H1 (cell line): Measurements from ENCODE around the gene DUS1L. TPM values are rescaled to one million over a fixed set of nuclear protein-coding genes. Genes with fewer than 3 reads are reported as not detected.
A peak's percentile ranks its signal among the peaks of the same experiment; 100 is the strongest.

ENCODE experiments used
- CTCF ChIA-PET: fragments of 300-600 bp; sonication (Branson Sonifier 250); formaldehyde crosslinking; loops from one replicate; lab custom pipeline; 2021; ENCODE audit not compliant: partially characterized antibody; lab: Charles Lee
- POLR2A ChIA-PET: fragments of 300-600 bp; sonication (Branson Sonifier 250); formaldehyde crosslinking; loops from one replicate; lab custom pipeline; 2021; ENCODE audit warnings: inconsistent platforms; ENCODE audit not compliant: partially characterized antibody; lab: Charles Lee
- DNase-seq, 2 experiments: peaks; one replicate each; pipeline versions ENCODE4 v3.0.0 to v3.0.0-alpha.2; 2010 to 2022; ENCODE audit warnings: low spot score in 2 of 2, low read depth in 1 of 2, mixed read lengths in 1 of 2
- FAIRE-seq: peaks from 2 replicates; lab custom pipeline; 2011; peaks lifted over from hg19 to GRCh38; lab: Jason Lieb, UNC
- H2AFZ ChIP-seq: 2 replicates; pipeline ENCODE4 v1.8.1; 2012; ENCODE audit warnings: low read length, inconsistent platforms
- H2AK5ac ChIP-seq: 2 replicates; pipeline ENCODE4 v1.6.1; 2013; ENCODE audit warnings: low read depth, low read length
- H2BK120ac ChIP-seq: replicated peaks from 2 replicates; pipeline ENCODE3; 2013; ENCODE audit warnings: low read depth, low read length, inconsistent platforms
- H2BK12ac ChIP-seq: 2 replicates; pipeline ENCODE4 v1.6.1; 2013; ENCODE audit warnings: low read depth, low read length
- H2BK15ac ChIP-seq: 2 replicates; pipeline ENCODE4 v1.6.1; 2013; ENCODE audit warnings: low read length
- H2BK20ac ChIP-seq: 2 replicates; pipeline ENCODE4 v1.6.1; 2013; ENCODE audit warnings: low read length
- H2BK5ac ChIP-seq: 2 replicates; pipeline ENCODE4 v1.6.1; 2013; ENCODE audit warnings: low read depth, low read length
- H3K14ac ChIP-seq: 2 replicates; pipeline ENCODE4 v1.6.1; 2013; ENCODE audit warnings: inconsistent platforms; ENCODE audit not compliant: insufficient read length
- H3K18ac ChIP-seq: 2 replicates; pipeline ENCODE4 v1.6.1; 2013; ENCODE audit warnings: low read length; ENCODE audit errors: extremely low read depth
- H3K23ac ChIP-seq: 2 replicates; pipeline ENCODE4 v1.6.1; 2013; ENCODE audit warnings: inconsistent platforms; ENCODE audit not compliant: insufficient read length
- H3K23me2 ChIP-seq: 2 replicates; pipeline ENCODE4 v1.6.1; 2013; ENCODE audit warnings: low read depth, low read length
- H3K27ac ChIP-seq: 2 replicates; pipeline ENCODE4 v1.6.1; 2011; ENCODE audit warnings: low read depth, low read length, inconsistent platforms
- H3K27me3 ChIP-seq, 4 experiments: replicated peaks in 1 of 4; 1 replicate in 1 of 4; 2 replicates in 3 of 4; pipeline versions ENCODE4 v1.6.1 to v1.8.1; 2011 to 2013; ENCODE audit warnings: low read length in 3 of 4, mild to moderate bottlenecking in 3 of 4, inconsistent platforms in 2 of 4, mixed read lengths in 2 of 4, moderate library complexity in 1 of 4; ENCODE audit not compliant: control insufficient read depth in 3 of 4, insufficient read depth in 3 of 4; ENCODE audit errors: extremely low read depth in 1 of 4
- H3K36me3 ChIP-seq, 4 experiments: 2 replicates each; pipeline versions ENCODE4 v1.6.1 to v1.8.1; 2011 to 2013; ENCODE audit warnings: mild to moderate bottlenecking in 4 of 4, low read length in 3 of 4, moderate library complexity in 2 of 4, control low read depth in 1 of 4, inconsistent platforms in 1 of 4; ENCODE audit not compliant: insufficient read depth in 4 of 4, control insufficient read depth in 2 of 4
- H3K4ac ChIP-seq: replicated peaks from 2 replicates; pipeline ENCODE3; 2013; ENCODE audit warnings: low read length, low read depth, mixed read lengths, inconsistent platforms; ENCODE audit not compliant: insufficient read length
- H3K4me1 ChIP-seq, 4 experiments: replicated peaks in 1 of 4; 1 replicate in 1 of 4; 2 replicates in 3 of 4; pipeline versions ENCODE4 v1.6.1 to v1.8.1; 2011 to 2013; ENCODE audit warnings: low read length in 3 of 4, inconsistent platforms in 2 of 4, mixed read lengths in 1 of 4; ENCODE audit not compliant: insufficient read depth in 4 of 4, control insufficient read depth in 3 of 4
- H3K4me2 ChIP-seq, 2 experiments: 2 replicates each; pipeline versions ENCODE4 v1.6.1 to v1.8.1; 2011 to 2013; ENCODE audit warnings: low read depth in 2 of 2, low read length in 2 of 2, control low read depth in 1 of 2, inconsistent platforms in 1 of 2, mild to moderate bottlenecking in 1 of 2; ENCODE audit not compliant: insufficient read depth in 1 of 2
- H3K4me3 ChIP-seq, 4 experiments: fragments of 200-600, 300-600 bp in 1 of 4; sonication (generic), shearing (Covaris generic), sonication (Bioruptor Twin) in 1 of 4; 2 replicates each; pipeline versions ENCODE4 v1.5.1 to v1.8.1; 2011 to 2016; ENCODE audit warnings: low read length in 4 of 4, low read depth in 3 of 4, control low read depth in 2 of 4, inconsistent platforms in 2 of 4, mild to moderate bottlenecking in 2 of 4, mixed read lengths in 1 of 4, moderate library complexity in 1 of 4; ENCODE audit not compliant: insufficient read depth in 2 of 4; ENCODE audit errors: extremely low read depth in 1 of 4
- H3K56ac ChIP-seq: replicated peaks from 2 replicates; pipeline ENCODE3; 2013; ENCODE audit warnings: low read depth, mild to moderate bottlenecking, mixed read lengths, low read length, inconsistent platforms; ENCODE audit not compliant: insufficient read length
- H3K79me1 ChIP-seq: 2 replicates; pipeline ENCODE4 v1.6.1; 2013; ENCODE audit warnings: low read depth, low read length, control low read depth
- H3K79me2 ChIP-seq, 2 experiments: 2 replicates each; pipeline versions ENCODE4 v1.6.1 to v1.8.1; 2012 to 2013; ENCODE audit warnings: low read length in 2 of 2, mild to moderate bottlenecking in 2 of 2, inconsistent platforms in 1 of 2; ENCODE audit not compliant: insufficient read depth in 2 of 2, control insufficient read depth in 1 of 2
- H3K9ac ChIP-seq, 4 experiments: replicated peaks in 1 of 4; 1 replicate in 1 of 4; 2 replicates in 3 of 4; pipeline versions ENCODE4 v1.6.1 to v1.8.1; 2011 to 2013; ENCODE audit warnings: low read depth in 3 of 4, low read length in 3 of 4, control low read depth in 2 of 4, mild to moderate bottlenecking in 2 of 4, moderate library complexity in 2 of 4, inconsistent platforms in 1 of 4; ENCODE audit errors: extremely low read depth in 1 of 4
- H3K9me3 ChIP-seq, 2 experiments: 2 replicates each; pipeline versions ENCODE4 v1.6.1 to v1.8.1; 2012 to 2013; ENCODE audit warnings: mild to moderate bottlenecking in 2 of 2, moderate library complexity in 2 of 2, control low read depth in 1 of 2, inconsistent platforms in 1 of 2, low read depth in 1 of 2, low read length in 1 of 2, mixed read lengths in 1 of 2; ENCODE audit not compliant: insufficient read depth in 2 of 2
- H4K20me1 ChIP-seq, 2 experiments: replicated peaks in 1 of 2; 2 replicates each; pipeline versions ENCODE3 to v1.8.1; 2011 to 2013; ENCODE audit warnings: inconsistent platforms in 2 of 2, low read length in 2 of 2, mild to moderate bottlenecking in 1 of 2; ENCODE audit not compliant: insufficient read depth in 2 of 2, control insufficient read depth in 1 of 2
- H4K5ac ChIP-seq: 2 replicates; pipeline ENCODE4 v1.6.1; 2013; ENCODE audit warnings: low read length, low read depth, mixed read lengths, inconsistent platforms; ENCODE audit not compliant: insufficient read length
- H4K8ac ChIP-seq: 2 replicates; pipeline ENCODE4 v1.8.0; 2013; ENCODE audit warnings: mild to moderate bottlenecking, moderate library complexity, low read length, inconsistent platforms; ENCODE audit not compliant: insufficient read depth; ENCODE audit errors: extremely low read depth
- H4K91ac ChIP-seq: replicated peaks from 2 replicates; pipeline ENCODE3; 2013; ENCODE audit warnings: low read length, mixed read lengths, inconsistent platforms; ENCODE audit not compliant: insufficient read length
- GABPA ChIP-seq: IDR thresholded peaks from 2 replicates; pipeline ENCODE4 v1.6.1; 2011; ENCODE audit warnings: mild to moderate bottlenecking, low read length, moderate library complexity, borderline replicate concordance; ENCODE audit not compliant: insufficient read depth
- POLR2A ChIP-seq, 2 experiments: IDR thresholded peaks; 1 replicate in 1 of 2; 2 replicates in 1 of 2; pipeline ENCODE4 v1.6.1; 2011; ENCODE audit warnings: low read depth in 2 of 2, low read length in 2 of 2, mild to moderate bottlenecking in 2 of 2; ENCODE audit errors: control extremely low read depth in 1 of 2
- WGBS, 2 experiments: shearing (Covaris generic) in 1 of 2; methylation state at CpG; one replicate each; pipeline versions ENCODE4 v1.1.6 to v1.1.7; 2013 to 2015; ENCODE audit warnings: low lambda C conversion rate in 2 of 2, mixed read lengths in 2 of 2, inconsistent platforms in 1 of 2, low coverage in 1 of 2, missing lambda C conversion rate in 1 of 2; ENCODE audit not compliant: insufficient replicate concordance in 2 of 2, insufficient coverage in 1 of 2, insufficient read length in 1 of 2; ENCODE audit errors: extremely low coverage in 1 of 2, missing lambda C conversion rate in 1 of 2; 5-methylcytosine and 5-hydroxymethylcytosine counted together
- polyA plus RNA-seq, 7 experiments: library from polyadenylated mRNA; depleted of rRNA in 3 of 7; stranded (reverse) in 5 of 7; unstranded in 2 of 7; fragments of >200 nt in 5 of 7; fragments of 200-250 nt in 2 of 7; gene quantifications; 1 replicate in 5 of 7; 2 replicates in 1 of 7; 4 replicates in 1 of 7; pipeline versions ENCODE4 v1.2.1 to v1.2.3, GENCODE V29; 2011 to 2013; ENCODE audit warnings: missing spikeins in 2 of 7, mixed read lengths in 2 of 7
- total RNA-seq: library from RNA; stranded (reverse); fragmentation: NEBNext Ultra II Directional; extraction: Animal tissue kit (Norgen Biotek cat#: 25700); gene quantifications from 2 replicates; pipeline ENCODE4 v1.2.1, GENCODE V29; 2021

The DUS1L gene
- total and polyA plus RNA-seq, 2 of the 8 experiments (the other 6 are each of a cell fraction or from before 2014, with no cell fraction given), result 34.5 to 69.1 TPM

- no peak overlapping the region for H3K9ac ChIP-seq
- TF ChIP-seq POLR2A (IDR thresholded peaks at IDR 0.05; ENCODE audit: control extremely low read depth in 1 of 2, low read depth in 2 of 2, low read length in 2 of 2) (peak in 1 of 2 experiments; percentile 11; a peak in 1 of 3 replicates), GABPA (no peak)
- no peak overlapping the region for H3K27ac ChIP-seq
- H4K20me1 ChIP-seq, result peaks cover under 1 to 13% of the 10 kb centered on the region in 2 experiments
- H2AK5ac ChIP-seq, result peak overlapping the region; percentile 7; the same call in 1 of the 2 replicates
- no peak overlapping the region for H3K23ac ChIP-seq
- peak overlapping the region; percentile 93 for H4K91ac ChIP-seq
- H2AFZ ChIP-seq, result no peak overlapping the region
- CTCF ChIA-PET, result interaction anchor here (0.7 to 6.5 kb wide), 4 partner anchors 16 to 244 kb away, joined by 3 to 61 read pairs (median 6); no protein-coding TSS in a partner anchor
- H2BK5ac ChIP-seq, result peak overlapping the region; percentile 58; the same call in 1 of the 2 replicates
- no peak overlapping the region for H4K5ac ChIP-seq
- H2BK120ac ChIP-seq, result no peak overlapping the region
- H3K36me3 ChIP-seq, result peaks cover 3 to 7% (median 6%) of the 10 kb centered on the region in 4 experiments; a peak in 5 of 8 replicates
- H3K23me2 ChIP-seq, result peaks cover 14% of the 10 kb centered on the region; the same call in 1 of the 2 replicates
- no peaks in the 10 kb centered on the region for H3K9me3 ChIP-seq
- H2BK20ac ChIP-seq, result no peak overlapping the region
- H3K4me3 ChIP-seq, result no peak overlapping the region
- DNase-seq (no peak), FAIRE-seq (no peak)
- H2BK15ac ChIP-seq, result peak overlapping the region; percentile 72; the same call in 1 of the 2 replicates
- peak overlapping the region in 1 of 2 experiments; percentile 65; a peak in 2 of 4 replicates for H3K4me2 ChIP-seq
- 87% methylated on average over 31 of the region's 35 CpGs; no CpG with 5 or more reads in 1 of the 2 experiments for WGBS, 2 experiments
- H3K18ac ChIP-seq, result peak overlapping the region; percentile 53; the same call in 1 of the 2 replicates
- H2BK12ac ChIP-seq, result no peak overlapping the region
- H3K79me2 ChIP-seq, result peaks cover 15 to 29% of the 10 kb centered on the region in 2 experiments; a peak in 3 of 4 replicates
- POLR2A ChIA-PET, result interaction anchor here (0.9 to 2.9 kb wide), 10 partner anchors 8 to 80 kb away, joined by 3 to 15 read pairs (median 4); partner anchors contain the start of genes CENPX and LRRC45
- H4K8ac ChIP-seq, result peak overlapping the region; percentile 65; the same call in 1 of the 2 replicates
- no peak overlapping the region for H3K14ac ChIP-seq
- peaks cover 7% of the 10 kb centered on the region for H3K79me1 ChIP-seq
- H3K4ac ChIP-seq, result peak overlapping the region; percentile 74
- no peaks in the 10 kb centered on the region for H3K27me3 ChIP-seq
- peaks cover 0 to 64% (median 53%) of the 10 kb centered on the region in 4 experiments; a peak in 6 of 7 replicates for H3K4me1 ChIP-seq
- no peak overlapping the region for H3K56ac ChIP-seq
Measured at GRCh38 chr17:82100502-82101298, 35.1 kb upstream of the DUS1L start.
